ENCODE measurements around the gene DPH1.
A peak's percentile ranks its signal among the peaks of the same experiment; 100 is the strongest.
"Not testable (repeated sequence)": the region's sequence is repeated elsewhere in the genome, so short reads cannot be mapped to it uniquely, and the experiment has no call there.

Gene DPH1

GRCh38 chr17:1997927-1998742 lies 31.8 kb upstream of the DPH1 start:
- Mint-ChIP-seq H3K36me3 (no peaks in the 10 kb centered on the region), H3K4me1 (no peaks in the 10 kb centered on the region), H3K9me3 (no peaks in the 10 kb centered on the region), H3K27ac (no peak overlapping the region), H3K4me3 (no peak overlapping the region)
- ATAC-seq (peak; percentile 8), DNase-seq (ENCODE audit: low spot score in 2 of 2) (no peak)

GRCh38 chr17:1999557-2000251 lies 30.2 kb upstream of the DPH1 start:
- Mint-ChIP-seq H3K36me3 (no peaks in the 10 kb centered on the region), H3K9me3 (no peaks in the 10 kb centered on the region), H3K4me3 (peak overlapping the region; percentile 5), H3K4me1 (no peaks in the 10 kb centered on the region), H3K27ac (no peak overlapping the region)
- DNase-seq (ENCODE audit: low spot score in 2 of 2) (no peak), ATAC-seq (peak; percentile 27)

- no peak overlapping the region for H3K27ac Mint-ChIP-seq
- H3K9me3 Mint-ChIP-seq: no peaks in the 10 kb centered on the region
- ATAC-seq (no peak), DNase-seq (ENCODE audit: low spot score in 2 of 2) (no peak)
- H3K4me3 Mint-ChIP-seq: no peak overlapping the region
- H3K36me3 Mint-ChIP-seq: no peaks in the 10 kb centered on the region
- no peaks in the 10 kb centered on the region for H3K4me1 Mint-ChIP-seq
Measured at GRCh38 chr17:2002767-2003329, 27.1 kb upstream of the DPH1 start.

GRCh38 chr17:2003525-2003924 lies 26.4 kb upstream of the DPH1 start:
- no peaks in the 10 kb centered on the region for H3K4me1 Mint-ChIP-seq
- DNase-seq (ENCODE audit: low spot score in 2 of 2) (no peak), ATAC-seq (no peak)
- no peak overlapping the region for H3K4me3 Mint-ChIP-seq
- H3K36me3 Mint-ChIP-seq: no peaks in the 10 kb centered on the region
- no peak overlapping the region for H3K27ac Mint-ChIP-seq
- H3K9me3 Mint-ChIP-seq: no peaks in the 10 kb centered on the region

GRCh38 chr17:2004435-2004952 lies 25.5 kb upstream of the DPH1 start:
- no peaks in the 10 kb centered on the region for H3K9me3 Mint-ChIP-seq
- H3K4me3 Mint-ChIP-seq: no peak overlapping the region
- no peaks in the 10 kb centered on the region for H3K4me1 Mint-ChIP-seq
- H3K36me3 Mint-ChIP-seq: no peaks in the 10 kb centered on the region
- DNase-seq (ENCODE audit: low spot score in 2 of 2): no peak
- ATAC-seq: no peak
- no peak overlapping the region for H3K27ac Mint-ChIP-seq

GRCh38 chr17:2008332-2009126 lies 21.4 kb upstream of the DPH1 start:
- DNase-seq (ENCODE audit: low spot score in 2 of 2) (no peak), ATAC-seq (no peak)
- Mint-ChIP-seq H3K36me3 (no peaks in the 10 kb centered on the region), H3K9me3 (no peaks in the 10 kb centered on the region), H3K27ac (no peak overlapping the region), H3K4me1 (no peaks in the 10 kb centered on the region), H3K4me3 (no peak overlapping the region)

- no peaks in the 10 kb centered on the region for H3K9me3 Mint-ChIP-seq
- H3K4me1 Mint-ChIP-seq: no peaks in the 10 kb centered on the region
- no peak overlapping the region for H3K4me3 Mint-ChIP-seq
- H3K27ac Mint-ChIP-seq: no peak overlapping the region
- no peaks in the 10 kb centered on the region for H3K36me3 Mint-ChIP-seq
- DNase-seq (ENCODE audit: low spot score in 2 of 2): no peak
- no peak for ATAC-seq
Measured at GRCh38 chr17:2009737-2010136, 20.2 kb upstream of the DPH1 start.

- no peak overlapping the region for H3K27ac Mint-ChIP-seq
Measured at GRCh38 chr17:2011411-2012371, 18.3 kb upstream of the DPH1 start.

GRCh38 chr17:2012499-2012898 lies 17.5 kb upstream of the DPH1 start:
- Mint-ChIP-seq H3K4me1 (no peaks in the 10 kb centered on the region), H3K27ac (no peak overlapping the region), H3K9me3 (no peaks in the 10 kb centered on the region), H3K4me3 (no peak overlapping the region), H3K36me3 (no peaks in the 10 kb centered on the region)
- ATAC-seq: no peak
- no peak for DNase-seq (ENCODE audit: low spot score in 2 of 2)

More at GRCh38 chr17:2011411-2012371, 18.3 kb upstream of the DPH1 start:
- Mint-ChIP-seq H3K4me3 (no peak overlapping the region), H3K36me3 (no peaks in the 10 kb centered on the region), H3K4me1 (no peaks in the 10 kb centered on the region), H3K9me3 (no peaks in the 10 kb centered on the region)
- no peak for DNase-seq (ENCODE audit: low spot score in 2 of 2)
- no peak for ATAC-seq

GRCh38 chr17:2013220-2013993 lies 16.5 kb upstream of the DPH1 start:
- not testable (repeated sequence) for ATAC-seq; DNase-seq (ENCODE audit: low spot score in 2 of 2); H3K4me1 Mint-ChIP-seq; H3K9me3 Mint-ChIP-seq; H3K4me3 Mint-ChIP-seq; H3K27ac Mint-ChIP-seq; H3K36me3 Mint-ChIP-seq

- H3K9me3 Mint-ChIP-seq: no peaks in the 10 kb centered on the region
- no peak overlapping the region for H3K27ac Mint-ChIP-seq
- ATAC-seq: no peak
- H3K4me3 Mint-ChIP-seq: no peak overlapping the region
- no peaks in the 10 kb centered on the region for H3K36me3 Mint-ChIP-seq
- DNase-seq (ENCODE audit: low spot score in 2 of 2): no peak
- H3K4me1 Mint-ChIP-seq: peaks cover 11% of the 10 kb centered on the region
Measured at GRCh38 chr17:2013994-2014317, 16.0 kb upstream of the DPH1 start.

GRCh38 chr17:2015314-2015713 lies 14.6 kb upstream of the DPH1 start:
- Mint-ChIP-seq H3K9me3 (no peaks in the 10 kb centered on the region), H3K27ac (no peak overlapping the region), H3K4me3 (no peak overlapping the region), H3K36me3 (no peaks in the 10 kb centered on the region), H3K4me1 (peaks cover 11% of the 10 kb centered on the region)
- ATAC-seq: no peak
- no peak for DNase-seq (ENCODE audit: low spot score in 2 of 2)

- DNase-seq (ENCODE audit: low spot score in 2 of 2) (no peak), ATAC-seq (no peak)
- Mint-ChIP-seq H3K27ac (no peak overlapping the region), H3K4me1 (peaks cover 11% of the 10 kb centered on the region), H3K36me3 (no peaks in the 10 kb centered on the region), H3K9me3 (no peaks in the 10 kb centered on the region), H3K4me3 (no peak overlapping the region)
Measured at GRCh38 chr17:2016494-2016893, 13.5 kb upstream of the DPH1 start.
